HG03378 (cell line): ENCODE results near the gene LYVE1.

Experiments used
- ATAC-seq: cut with Tn5 transposase; IDR thresholded peaks from one replicate; pipeline ENCODE4 v1.9.1; 2021; ENCODE audit warnings: mild to moderate bottlenecking, moderate library complexity; ENCODE audit not compliant: unreplicated experiment

Gene LYVE1

GRCh38 chr11:10594407-10594806, 25.9 kb upstream of the LYVE1 start:
- ATAC-seq = no peak

- ATAC-seq = no peak
Observed at GRCh38 chr11:10592331-10592730, 23.9 kb upstream of the LYVE1 start.

- ATAC-seq = no peak
Observed at GRCh38 chr11:10591741-10592140, 23.3 kb upstream of the LYVE1 start.

- ATAC-seq = no peak
Observed at GRCh38 chr11:10590218-10590915, 21.9 kb upstream of the LYVE1 start.

- no peak for ATAC-seq
Observed at GRCh38 chr11:10588904-10589303, 20.4 kb upstream of the LYVE1 start.

GRCh38 chr11:10587995-10588394, 19.5 kb upstream of the LYVE1 start:
- ATAC-seq = no peak

- no peak for ATAC-seq
Observed at GRCh38 chr11:10587388-10587787, 18.9 kb upstream of the LYVE1 start.

GRCh38 chr11:10584071-10584501, 15.6 kb upstream of the LYVE1 start:
- ATAC-seq = no peak

- no peak for ATAC-seq
Observed at GRCh38 chr11:10581481-10582019, 13.1 kb upstream of the LYVE1 start.

- no peak for ATAC-seq
Observed at GRCh38 chr11:10580623-10581022, 12.2 kb upstream of the LYVE1 start.

GRCh38 chr11:10579700-10580099, 11.2 kb upstream of the LYVE1 start:
- ATAC-seq = no peak

GRCh38 chr11:10576035-10576398, 7.6 kb upstream of the LYVE1 start:
- ATAC-seq = no peak

GRCh38 chr11:10575346-10576034, 7.0 kb upstream of the LYVE1 start:
- no peak for ATAC-seq

- ATAC-seq = no peak
Observed at GRCh38 chr11:10573556-10573955, 5.1 kb upstream of the LYVE1 start.

- no peak for ATAC-seq
Observed at GRCh38 chr11:10573028-10573427, 4.6 kb upstream of the LYVE1 start.

GRCh38 chr11:10572533-10572932, 4.1 kb upstream of the LYVE1 start:
- no peak for ATAC-seq

- no peak for ATAC-seq
Observed at GRCh38 chr11:10567446-10567845, 1.0 kb downstream of the LYVE1 start.

GRCh38 chr11:10566257-10566957, 2.1 kb downstream of the LYVE1 start:
- no peak for ATAC-seq

- ATAC-seq = no peak
Observed at GRCh38 chr11:10565493-10565892, 3.0 kb downstream of the LYVE1 start.

GRCh38 chr11:10564696-10565318, 3.7 kb downstream of the LYVE1 start:
- ATAC-seq = no peak

- ATAC-seq = no peak
Observed at GRCh38 chr11:10564030-10564429, 4.4 kb downstream of the LYVE1 start.
